RWPE1 (cell line): ENCODE measurements around the gene STRAP.
"Not testable (repeated sequence)": the region's sequence is repeated elsewhere in the genome, so short reads cannot be mapped to it uniquely, and the experiment has no call there.

ENCODE experiments used
- CTCF ChIA-PET: fragments of 350-600 bp; sonication (Branson Sonifier 250); formaldehyde crosslinking; extraction: SDS; loops from one replicate; lab custom pipeline; 2021; lab: Yijun Ruan, JAX
- POLR2A ChIA-PET: fragments of 400-600 bp; formaldehyde crosslinking; extraction: SDS; loops from one replicate; lab custom pipeline; 2020; ENCODE audit warnings: antibody characterized with exemption; ENCODE audit not compliant: low non-redundant PET; lab: Yijun Ruan, JAX
- DNase-seq: peaks from one replicate; pipeline ENCODE4 v3.0.0; 2012; ENCODE audit warnings: low spot score
- H3K27ac ChIP-seq: fragments of 450-650 bp; 2 replicates; pipeline ENCODE4 v1.5.1; 2017
- CTCF ChIP-seq: fragments of 450-650 bp; conservative IDR thresholded peaks from 2 replicates; pipeline ENCODE4 v1.5.1; 2017; ENCODE audit warnings: low read depth, mild to moderate bottlenecking

The STRAP gene

GRCh38 chr12:15861404-15861803 lies 20.8 kb upstream of the STRAP start:
- no peak overlapping the region for H3K27ac ChIP-seq
- no peak for DNase-seq
- POLR2A ChIA-PET, result no interaction called here
- CTCF ChIA-PET, result no interaction called here
- TF ChIP-seq CTCF, result no peak

GRCh38 chr12:15862840-15863239 lies 19.3 kb upstream of the STRAP start:
- no peak for DNase-seq
- no peak for TF ChIP-seq CTCF
- H3K27ac ChIP-seq, result no peak overlapping the region
- ChIA-PET CTCF (interaction anchor here (0.6 to 0.7 kb wide), 2 partner anchors 55 to 210 kb away, joined by 3 to 4 read pairs; no protein-coding TSS in a partner anchor), POLR2A (no interaction called here)

DNA sequence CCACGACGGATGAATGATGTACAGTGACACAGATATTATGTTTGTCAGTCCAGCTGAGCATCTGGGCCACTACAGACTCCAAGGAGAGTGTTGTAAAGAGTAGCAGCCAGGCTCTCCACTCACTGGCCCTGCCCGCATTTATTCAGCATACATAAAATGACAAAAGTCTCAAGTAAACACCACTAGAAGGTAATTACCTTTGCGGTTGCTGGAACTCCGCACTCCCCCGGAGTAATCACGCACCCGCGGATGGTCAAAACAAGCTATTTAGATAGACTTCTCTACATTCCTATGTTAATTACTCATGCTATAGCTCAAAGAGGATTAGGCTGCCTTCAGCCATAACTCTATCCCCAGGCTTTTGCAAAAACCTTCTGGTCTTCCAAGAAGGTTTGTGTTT lies 18.8 kb upstream of the STRAP start:
- CTCF ChIA-PET, result interaction anchor here (0.6 to 0.7 kb wide), 2 partner anchors 55 to 210 kb away, joined by 3 to 4 read pairs; no protein-coding TSS in a partner anchor
- TF ChIP-seq CTCF, result no peak
- no peak overlapping the region for H3K27ac ChIP-seq
- POLR2A ChIA-PET, result no interaction called here
- no peak for DNase-seq

GRCh38 chr12:15863984-15864383 lies 18.2 kb upstream of the STRAP start:
- H3K27ac ChIP-seq, result no peak overlapping the region
- DNase-seq, result no peak
- CTCF ChIA-PET, result no interaction called here
- TF ChIP-seq CTCF, result no peak
- POLR2A ChIA-PET, result no interaction called here

GRCh38 chr12:15868186-15868585 lies 14.0 kb upstream of the STRAP start:
- ChIA-PET POLR2A (no interaction called here), CTCF (no interaction called here)
- H3K27ac ChIP-seq, result no peak overlapping the region
- TF ChIP-seq CTCF, result no peak
- DNase-seq, result no peak

- CTCF ChIA-PET, result no interaction called here
- no peak for TF ChIP-seq CTCF
- POLR2A ChIA-PET, result no interaction called here
- no peak for DNase-seq
- no peak overlapping the region for H3K27ac ChIP-seq
Observed at GRCh38 chr12:15873556-15873955, 8.6 kb upstream of the STRAP start.

- CTCF ChIA-PET, POLR2A ChIA-PET, DNase-seq, H3K27ac ChIP-seq: not testable (repeated sequence)
Observed at GRCh38 chr12:15874556-15875145, 7.5 kb upstream of the STRAP start.
